Adrenal gland (tissue), 5 donors: Measurements from ENCODE around the gene PTPRU.

ENCODE experiments used
- CTCF ChIP-seq, 6 experiments: fragments of 450-650 bp in 4 of 6; fragments of 200-600 bp in 2 of 6; sonication (generic) in 1 of 6; IDR thresholded peaks; 1 replicate in 5 of 6; 2 replicates in 1 of 6; pipeline versions ENCODE4 v1.5.1 to v1.8.0; 2016 to 2021; ENCODE audit warnings: antibody characterized with exemption in 6 of 6, mild to moderate bottlenecking in 2 of 6, moderate library complexity in 1 of 6
- POLR2A ChIP-seq, 2 donors: fragments of 450-650 bp; IDR thresholded peaks; one replicate each; pipeline ENCODE4 v1.6.1; 2017; ENCODE audit warnings: antibody characterized with exemption in 2 of 2, mild to moderate bottlenecking in 2 of 2, moderate library complexity in 1 of 2
- donor health status: DM: no; HTN: no; CAD: no.

- TF ChIP-seq CTCF (IDR thresholded peaks at IDR 0.05) = no peak
- no peak for TF ChIP-seq POLR2A (IDR thresholded peaks at IDR 0.05)
Observed at GRCh38 chr1:29236712-29237128, 398 bp downstream of the PTPRU start.
